H9 (cell line): ENCODE measurements around the gene SEC16B. TPM values are rescaled to one million over a fixed set of nuclear protein-coding genes. Genes with fewer than 3 reads are reported as not detected.

ENCODE experiments used
- DNase-seq: peaks from one replicate; pipeline ENCODE4 v3.0.0-alpha.2; 2017
- H2AFZ ChIP-seq: one replicate; pipeline ENCODE4 v1.6.1; 2013; ENCODE audit warnings: mild to moderate bottlenecking, low read length, control low read depth, moderate library complexity
- H2AK5ac ChIP-seq: 2 replicates; pipeline ENCODE4 v1.6.1; 2013; ENCODE audit warnings: low read length, control low read depth, mixed read lengths; ENCODE audit not compliant: insufficient read length
- H2BK120ac ChIP-seq: one replicate; pipeline ENCODE4 v1.6.1; 2013; ENCODE audit warnings: low read depth, mild to moderate bottlenecking, low read length, control low read depth, inconsistent platforms; ENCODE audit not compliant: poor library complexity, severe bottlenecking
- H2BK12ac ChIP-seq: 2 replicates; pipeline ENCODE4 v1.6.1; 2013; ENCODE audit warnings: low read length, control low read depth, mixed read lengths, low read depth; ENCODE audit not compliant: insufficient read length
- H2BK15ac ChIP-seq: 2 replicates; pipeline ENCODE4 v1.6.1; 2013; ENCODE audit warnings: low read depth, low read length, control low read depth
- H2BK20ac ChIP-seq: one replicate; pipeline ENCODE4 v1.6.1; 2013; ENCODE audit warnings: low read depth, mild to moderate bottlenecking, low read length, control low read depth, inconsistent platforms; ENCODE audit not compliant: poor library complexity, severe bottlenecking
- H2BK5ac ChIP-seq: 2 replicates; pipeline ENCODE4 v1.6.1; 2013; ENCODE audit warnings: low read length, control low read depth, mixed read lengths; ENCODE audit not compliant: insufficient read length
- H3K14ac ChIP-seq: 2 replicates; pipeline ENCODE4 v1.6.1; 2013; ENCODE audit warnings: low read length, control low read depth; ENCODE audit not compliant: insufficient read depth
- H3K18ac ChIP-seq: 2 replicates; pipeline ENCODE4 v1.6.1; 2013; ENCODE audit warnings: low read depth, mild to moderate bottlenecking, mixed read lengths, low read length, control low read depth; ENCODE audit not compliant: insufficient read length
- H3K23ac ChIP-seq: 2 replicates; pipeline ENCODE4 v1.6.1; 2013; ENCODE audit warnings: low read length, control low read depth, mixed read lengths, low read depth; ENCODE audit not compliant: insufficient read length
- H3K23me2 ChIP-seq: 2 replicates; pipeline ENCODE4 v1.6.1; 2013; ENCODE audit warnings: low read depth, mild to moderate bottlenecking, mixed read lengths, low read length, control low read depth; ENCODE audit not compliant: insufficient read length, poor library complexity, severe bottlenecking
- H3K27ac ChIP-seq: 2 replicates; pipeline ENCODE4 v1.5.1; 2013; ENCODE audit warnings: low read length, control low read depth, mixed read lengths, low read depth; ENCODE audit not compliant: insufficient read length
- H3K27me3 ChIP-seq: 2 replicates; pipeline ENCODE4 v1.6.1; 2013; ENCODE audit warnings: low read length, control low read depth, inconsistent platforms; ENCODE audit not compliant: insufficient read depth
- H3K4ac ChIP-seq: 2 replicates; pipeline ENCODE4 v1.6.1; 2013; ENCODE audit warnings: low read depth, mild to moderate bottlenecking, control low read depth, inconsistent platforms, low read length, moderate library complexity
- H3K4me1 ChIP-seq: 2 replicates; pipeline ENCODE4 v1.6.1; 2013; ENCODE audit warnings: low read length, control low read depth, inconsistent platforms; ENCODE audit not compliant: insufficient read depth
- H3K4me2 ChIP-seq: 2 replicates; pipeline ENCODE4 v1.6.1; 2013; ENCODE audit warnings: low read length, control low read depth, mixed read lengths; ENCODE audit not compliant: insufficient read length, insufficient read depth
- H3K56ac ChIP-seq: 2 replicates; pipeline ENCODE4 v1.6.1; 2013; ENCODE audit warnings: low read depth, mild to moderate bottlenecking, mixed read lengths, low read length, control low read depth; ENCODE audit not compliant: insufficient read length
- H3K79me1 ChIP-seq: 2 replicates; pipeline ENCODE4 v1.6.1; 2013; ENCODE audit warnings: low read depth, mild to moderate bottlenecking, moderate library complexity, low read length, control low read depth, inconsistent platforms; ENCODE audit not compliant: insufficient read depth, poor library complexity, severe bottlenecking
- H3K79me2 ChIP-seq: 2 replicates; pipeline ENCODE4 v1.6.1; 2013; ENCODE audit warnings: low read length, control low read depth, inconsistent platforms; ENCODE audit not compliant: insufficient read depth
- H3K9ac ChIP-seq: 2 replicates; pipeline ENCODE4 v1.6.1; 2013; ENCODE audit warnings: low read length, control low read depth, mixed read lengths; ENCODE audit not compliant: insufficient read length; ENCODE audit errors: extremely low read depth
- H3K9me3 ChIP-seq: one replicate; pipeline ENCODE4 v1.6.1; 2013; ENCODE audit warnings: low read depth, low read length, inconsistent platforms; ENCODE audit not compliant: control insufficient read depth
- H3T11ph ChIP-seq: one replicate; pipeline ENCODE4 v1.6.1; 2013; ENCODE audit warnings: mild to moderate bottlenecking, low read length, control low read depth, inconsistent platforms
- H4K20me1 ChIP-seq: one replicate; pipeline ENCODE4 v1.6.1; 2013; ENCODE audit not compliant: control insufficient read depth, insufficient read length, insufficient read depth
- H4K5ac ChIP-seq: 2 replicates; pipeline ENCODE4 v1.6.1; 2013; ENCODE audit warnings: low read depth, mild to moderate bottlenecking, mixed read lengths, low read length, control low read depth; ENCODE audit not compliant: insufficient read length
- H4K8ac ChIP-seq: replicated peaks from 2 replicates; pipeline ENCODE4 v1.6.1; 2013; ENCODE audit warnings: low read length, control low read depth, mixed read lengths, low read depth; ENCODE audit not compliant: insufficient read length
- H4K91ac ChIP-seq: 2 replicates; pipeline ENCODE4 v1.6.1; 2013; ENCODE audit warnings: low read depth, mild to moderate bottlenecking, moderate library complexity, mixed read lengths, low read length, control low read depth; ENCODE audit not compliant: insufficient read length
- H3K27ac Mint-ChIP-seq, 3 experiments: 2 replicates in 2 of 3; 3 replicates in 1 of 3; pipeline ENCODE4 v1.8.0; 2020 to 2021; ENCODE audit warnings: mixed read lengths in 3 of 3, mild to moderate bottlenecking in 1 of 3, moderate library complexity in 1 of 3
- H3K27me3 Mint-ChIP-seq: 2 replicates; pipeline ENCODE4 v1.8.0; 2021; ENCODE audit warnings: low read depth, mild to moderate bottlenecking, moderate library complexity, mixed read lengths
- H3K36me3 Mint-ChIP-seq, 3 experiments: 2 replicates in 2 of 3; 3 replicates in 1 of 3; pipeline ENCODE4 v1.8.0; 2020 to 2021; ENCODE audit warnings: low read depth in 3 of 3, mixed read lengths in 3 of 3; ENCODE audit not compliant: insufficient read depth in 1 of 3
- H3K4me1 Mint-ChIP-seq, 2 experiments: 2 replicates each; pipeline ENCODE4 v1.8.0; 2020; ENCODE audit warnings: mixed read lengths in 2 of 2
- H3K4me3 Mint-ChIP-seq, 2 experiments: 2 replicates in 1 of 2; 3 replicates in 1 of 2; pipeline ENCODE4 v1.8.0; 2020 to 2021; ENCODE audit warnings: mild to moderate bottlenecking in 2 of 2, mixed read lengths in 2 of 2, moderate library complexity in 1 of 2
- H3K9me3 Mint-ChIP-seq, 2 experiments: 2 replicates in 1 of 2; 3 replicates in 1 of 2; pipeline ENCODE4 v1.8.0; 2020; ENCODE audit warnings: mild to moderate bottlenecking in 2 of 2, mixed read lengths in 2 of 2, moderate library complexity in 1 of 2
- CTCF ChIP-seq: fragments of 200-600 bp; sonication (generic); conservative IDR thresholded peaks from 3 replicates; pipeline ENCODE4 v1.8.0; 2021; ENCODE audit warnings: antibody characterized with exemption, mild to moderate bottlenecking
- WGBS: extraction: QIAGEN DNeasy Blood & Tissue Kit; methylation state at CpG from one replicate; pipeline ENCODE4 v1.1.7; 2013; ENCODE audit warnings: missing lambda C conversion rate, low lambda C conversion rate, mixed read lengths; ENCODE audit not compliant: insufficient read length; ENCODE audit errors: extremely low coverage; 5-methylcytosine and 5-hydroxymethylcytosine counted together
- total RNA-seq: library from RNA; stranded (reverse); gene quantifications from 2 replicates; pipeline ENCODE4 v1.2.1, GENCODE V29; 2021

Gene SEC16B
- total RNA-seq, 1 experiment from 2014 or later: 0.83 TPM

DNA sequence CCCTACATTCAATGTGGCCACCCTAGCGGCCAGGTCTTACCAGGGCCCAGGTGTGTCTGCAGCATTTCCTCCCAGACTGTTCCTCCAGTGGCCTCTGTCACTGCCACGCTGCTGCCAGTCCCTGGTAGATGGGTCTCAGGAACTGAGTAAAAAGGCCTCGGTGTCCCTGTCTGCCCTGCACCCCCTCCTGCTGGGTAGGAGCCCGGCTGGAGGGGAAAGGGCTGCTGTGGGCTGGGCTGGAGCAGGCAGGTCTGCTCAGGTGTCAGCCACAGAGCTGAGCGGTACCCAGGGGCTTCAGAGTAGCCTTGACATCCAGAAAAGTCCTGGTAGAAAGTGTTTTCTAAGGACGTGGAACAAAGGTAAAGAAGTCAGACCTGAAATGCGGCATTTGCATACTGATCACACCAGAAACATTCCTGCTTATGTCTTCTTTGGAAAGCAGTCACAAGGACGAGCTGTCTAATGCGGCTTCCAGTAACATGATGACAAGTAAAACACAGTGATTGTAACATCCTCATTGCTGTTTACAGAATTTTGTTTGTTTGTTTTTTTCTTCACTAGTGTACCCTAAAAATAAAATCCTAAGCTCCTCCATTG is 32.6 kb downstream of the SEC16B start:
- no peak overlapping the region for H4K91ac ChIP-seq
- H2BK15ac ChIP-seq: no peak overlapping the region
- no peak overlapping the region for H2BK5ac ChIP-seq
- no peaks in the 10 kb centered on the region for H3K27me3 ChIP-seq
- H2BK20ac ChIP-seq: no peak overlapping the region
- H4K5ac ChIP-seq: no peak overlapping the region
- no peaks in the 10 kb centered on the region for H3K4me1 ChIP-seq
- H3K14ac ChIP-seq: no peak overlapping the region; the same call in 1 of the 2 replicates
- no peak overlapping the region for H3K56ac ChIP-seq
- H4K20me1 ChIP-seq: no peaks in the 10 kb centered on the region
- H4K8ac ChIP-seq: no peak overlapping the region
- no peak for DNase-seq
- peaks cover 5 to 11% of the 10 kb centered on the region in 2 experiments; a peak in 3 of 4 replicates for H3K4me1 Mint-ChIP-seq
- no peak overlapping the region for H3K4me3 Mint-ChIP-seq
- no peak for TF ChIP-seq CTCF
- no peaks in the 10 kb centered on the region; the same call in 1 of the 2 replicates for H3K27me3 Mint-ChIP-seq
- no peaks in the 10 kb centered on the region for H3K79me1 ChIP-seq
- H2AK5ac ChIP-seq: no peak overlapping the region
- H3K36me3 Mint-ChIP-seq: no peaks in the 10 kb centered on the region
- H2BK12ac ChIP-seq: no peak overlapping the region
- no peak overlapping the region for H3K23ac ChIP-seq
- no peaks in the 10 kb centered on the region for H3K9me3 ChIP-seq
- no peak overlapping the region for H3K4ac ChIP-seq
- no peak overlapping the region for H3K9ac ChIP-seq
- no peak overlapping the region for H3K18ac ChIP-seq
- H3T11ph ChIP-seq: no peak overlapping the region
- no peak overlapping the region for H3K4me2 ChIP-seq
- no peaks in the 10 kb centered on the region for H3K23me2 ChIP-seq
- H2AFZ ChIP-seq: no peak overlapping the region
- H2BK120ac ChIP-seq: no peak overlapping the region
- no peaks in the 10 kb centered on the region for H3K79me2 ChIP-seq
- H3K9me3 Mint-ChIP-seq: no peaks in the 10 kb centered on the region
- WGBS: no CpG with 5 or more reads among the region's 9 CpGs
- no peak overlapping the region for H3K27ac Mint-ChIP-seq
- H3K27ac ChIP-seq: no peak overlapping the region
